Measurements from ENCODE around the gene CFAP210. TPM values are rescaled to one million over a fixed set of nuclear protein-coding genes. Genes with fewer than 3 reads are reported as not detected.

The CFAP210 gene
- polyA plus RNA-seq, 1 experiment = not detected

DNA sequence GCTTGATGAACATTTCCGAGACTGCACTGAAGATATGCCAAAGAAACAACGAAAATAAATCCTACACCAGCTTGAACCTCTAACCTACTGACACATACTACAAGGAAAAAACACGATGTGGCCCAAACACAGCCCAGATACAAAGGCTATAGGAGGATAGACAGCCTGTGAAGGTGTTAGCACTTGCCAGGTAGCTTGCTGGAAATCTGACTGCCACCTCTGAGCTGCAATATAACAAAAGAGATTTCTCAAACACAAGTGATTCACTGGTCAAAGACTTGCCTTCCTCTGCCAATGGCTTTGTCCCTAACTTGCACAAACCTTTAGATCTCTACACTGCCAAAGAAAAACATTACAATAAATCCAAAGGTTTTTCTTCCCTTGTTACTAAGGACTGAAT lies 21.1 kb downstream of the CFAP210 start:
- H3K4me3 ChIP-seq (ENCODE audit: low read depth, low read length) = no peak overlapping the region
- TF ChIP-seq, protein P1, sequence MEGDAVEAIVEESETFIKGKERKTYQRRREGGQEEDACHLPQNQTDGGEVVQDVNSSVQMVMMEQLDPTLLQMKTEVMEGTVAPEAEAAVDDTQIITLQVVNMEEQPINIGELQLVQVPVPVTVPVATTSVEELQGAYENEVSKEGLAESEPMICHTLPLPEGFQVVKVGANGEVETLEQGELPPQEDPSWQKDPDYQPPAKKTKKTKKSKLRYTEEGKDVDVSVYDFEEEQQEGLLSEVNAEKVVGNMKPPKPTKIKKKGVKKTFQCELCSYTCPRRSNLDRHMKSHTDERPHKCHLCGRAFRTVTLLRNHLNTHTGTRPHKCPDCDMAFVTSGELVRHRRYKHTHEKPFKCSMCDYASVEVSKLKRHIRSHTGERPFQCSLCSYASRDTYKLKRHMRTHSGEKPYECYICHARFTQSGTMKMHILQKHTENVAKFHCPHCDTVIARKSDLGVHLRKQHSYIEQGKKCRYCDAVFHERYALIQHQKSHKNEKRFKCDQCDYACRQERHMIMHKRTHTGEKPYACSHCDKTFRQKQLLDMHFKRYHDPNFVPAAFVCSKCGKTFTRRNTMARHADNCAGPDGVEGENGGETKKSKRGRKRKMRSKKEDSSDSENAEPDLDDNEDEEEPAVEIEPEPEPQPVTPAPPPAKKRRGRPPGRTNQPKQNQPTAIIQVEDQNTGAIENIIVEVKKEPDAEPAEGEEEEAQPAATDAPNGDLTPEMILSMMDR (IDR thresholded peaks at IDR 0.05; ENCODE audit: insufficient read depth, low read depth, low read length) = no peak
- H3K27me3 ChIP-seq (ENCODE audit: control insufficient read depth, insufficient read depth, low read length) = no peaks in the 10 kb centered on the region
- POLR2A ChIA-PET = no interaction called here
- no peaks in the 10 kb centered on the region for H3K36me3 ChIP-seq (ENCODE audit: control insufficient read depth, insufficient read depth, low read length)
- DNase-seq (ENCODE audit: low read depth) = no peak
- CTCF ChIA-PET = interaction anchor here (1.1 kb wide), 1 partner anchor 159 kb away, joined by 3 read pairs; no protein-coding TSS in a partner anchor

DNA sequence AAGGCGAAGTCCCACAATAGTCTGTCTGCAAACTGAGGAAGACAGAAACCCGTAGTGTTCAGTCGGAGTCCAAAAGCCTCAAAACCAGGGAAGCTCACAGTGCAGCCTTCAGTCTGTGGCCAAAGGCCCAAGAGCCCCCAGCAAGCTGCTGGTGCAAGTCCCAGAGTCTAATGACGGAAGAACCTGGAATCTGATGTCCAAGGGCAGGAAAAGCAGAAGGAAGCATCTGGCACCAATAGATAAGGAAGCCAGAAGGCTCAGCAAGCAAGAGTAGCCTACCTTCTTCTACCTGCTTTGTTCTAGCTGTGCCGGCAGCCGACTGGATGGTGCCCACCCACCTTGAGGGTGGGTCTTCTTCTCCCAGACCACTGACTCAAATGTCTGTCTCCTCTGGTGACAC lies 21.8 kb downstream of the CFAP210 start:
- H3K27me3 ChIP-seq (ENCODE audit: control insufficient read depth, insufficient read depth, low read length) = no peaks in the 10 kb centered on the region
- TF ChIP-seq, protein P1 (IDR thresholded peaks at IDR 0.05; ENCODE audit: insufficient read depth, low read depth, low read length) = no peak
- ChIA-PET CTCF (no interaction called here), POLR2A (no interaction called here)
- DNase-seq (ENCODE audit: low read depth) = no peak
- H3K4me3 ChIP-seq (ENCODE audit: low read depth, low read length) = no peak overlapping the region
- no peaks in the 10 kb centered on the region for H3K36me3 ChIP-seq (ENCODE audit: control insufficient read depth, insufficient read depth, low read length)

DNA sequence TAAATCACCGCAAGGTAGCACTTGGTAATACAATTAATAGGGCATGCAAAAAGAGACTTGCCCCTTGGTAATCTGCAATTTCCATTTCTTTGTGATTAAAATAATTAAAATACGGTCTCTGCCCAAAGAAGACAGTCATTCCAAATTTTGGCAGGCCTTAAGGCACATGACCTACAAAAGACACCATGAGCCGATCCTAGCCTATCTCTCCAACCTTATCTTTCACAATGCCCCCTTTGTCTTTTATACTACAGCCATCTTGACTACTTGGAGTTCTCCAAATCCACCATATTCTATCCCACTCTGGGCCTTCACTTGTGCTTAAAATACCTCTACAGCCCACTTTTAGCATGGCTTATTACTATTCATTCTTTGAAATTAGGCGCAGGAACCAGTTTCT lies 23.3 kb downstream of the CFAP210 start:
- Histone ChIP-seq H3K36me3 (ENCODE audit: control insufficient read depth, insufficient read depth, low read length) (no peaks in the 10 kb centered on the region), H3K4me3 (ENCODE audit: low read depth, low read length) (no peak overlapping the region), H3K27me3 (ENCODE audit: control insufficient read depth, insufficient read depth, low read length) (no peaks in the 10 kb centered on the region)
- TF ChIP-seq, protein P1 (IDR thresholded peaks at IDR 0.05; ENCODE audit: insufficient read depth, low read depth, low read length) = no peak
- no peak for DNase-seq (ENCODE audit: low read depth)
- ChIA-PET POLR2A (no interaction called here), CTCF (no interaction called here)

DNA sequence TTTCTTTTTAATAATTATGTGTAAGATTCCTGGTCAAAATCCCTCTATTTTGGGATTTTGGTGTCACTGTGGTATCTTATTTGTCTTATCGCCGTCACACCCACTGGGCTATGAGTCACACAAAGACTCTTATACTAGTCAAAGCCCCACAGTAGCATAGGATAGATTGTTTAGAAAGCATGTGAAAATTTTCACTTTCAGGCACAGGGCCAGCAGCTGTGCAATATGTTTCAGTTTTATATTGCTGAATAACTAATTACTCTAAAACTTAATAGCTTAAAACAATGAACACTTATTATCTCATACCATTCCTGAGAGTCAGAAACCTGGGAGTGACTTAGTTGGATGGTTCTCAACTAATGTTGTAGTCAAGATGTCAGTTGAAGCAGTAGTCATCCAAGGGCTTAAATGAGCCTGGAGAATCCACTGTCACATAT lies 24.0 kb downstream of the CFAP210 start:
- Histone ChIP-seq H3K27me3 (ENCODE audit: control insufficient read depth, insufficient read depth, low read length) (no peaks in the 10 kb centered on the region), H3K36me3 (ENCODE audit: control insufficient read depth, insufficient read depth, low read length) (no peaks in the 10 kb centered on the region), H3K4me3 (ENCODE audit: low read depth, low read length) (no peak overlapping the region)
- ChIA-PET CTCF (no interaction called here), POLR2A (no interaction called here)
- TF ChIP-seq, protein P1 (IDR thresholded peaks at IDR 0.05; ENCODE audit: insufficient read depth, low read depth, low read length) = no peak
- no peak for DNase-seq (ENCODE audit: low read depth)

DNA sequence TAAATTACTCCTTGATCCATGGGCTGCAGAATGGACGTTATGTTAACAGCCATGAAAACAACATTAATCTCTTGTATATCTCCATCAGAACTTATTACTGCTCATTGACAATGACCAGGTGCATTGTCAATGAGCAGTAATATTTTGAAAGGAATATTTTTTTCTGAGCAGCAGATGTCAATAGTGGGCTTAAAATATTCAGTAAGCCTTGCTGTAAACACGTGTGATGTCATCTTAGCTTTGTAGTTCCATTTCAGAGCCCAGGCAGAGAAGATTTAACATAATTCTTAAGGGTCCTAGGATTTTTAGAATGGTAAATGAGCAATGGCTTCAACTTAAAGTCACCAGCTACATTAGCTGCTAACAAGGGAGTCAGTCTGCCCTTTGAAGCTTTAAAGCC lies 26.6 kb downstream of the CFAP210 start:
- CTCF ChIA-PET = no interaction called here
- TF ChIP-seq, protein P1 (IDR thresholded peaks at IDR 0.05; ENCODE audit: insufficient read depth, low read depth, low read length) = no peak

More for the DNA sequence above, 26.6 kb downstream of the CFAP210 start:
- DNase-seq (ENCODE audit: low read depth) = no peak
- H3K27me3 ChIP-seq (ENCODE audit: control insufficient read depth, insufficient read depth, low read length) = no peaks in the 10 kb centered on the region
- no peak overlapping the region for H3K4me3 ChIP-seq (ENCODE audit: low read depth, low read length)
- H3K36me3 ChIP-seq (ENCODE audit: control insufficient read depth, insufficient read depth, low read length) = no peaks in the 10 kb centered on the region
- POLR2A ChIA-PET = no interaction called here

Data from BJ (cell line).